SK-N-SH treated with all-trans-retinoic acid at 6 μM for 48 hours (cell line): ENCODE measurements around the gene ST6GALNAC3.
A peak's percentile ranks its signal among the peaks of the same experiment; 100 is the strongest.

Experiments used
- ATAC-seq: fragments of 200-7000 bp; cut with Tn5 transposase; 3 replicates; pipeline ENCODE4 v1.9.1; 2020; ENCODE audit warnings: mild to moderate bottlenecking, moderate library complexity
- ARNTL ChIP-seq: fragments of 450-650 bp; formaldehyde crosslinking; IDR thresholded peaks from 2 replicates; pipeline ENCODE4 v1.5.0; 2020; ENCODE audit warnings: low read depth, mild to moderate bottlenecking, moderate library complexity, borderline replicate concordance
- CSDC2 ChIP-seq: fragments of 250-450 bp; sonication (Bioruptor Pico); IDR thresholded peaks from 2 replicates; pipeline ENCODE4 v1.5.0; 2020; ENCODE audit warnings: mild to moderate bottlenecking, moderate library complexity
- ESRRG ChIP-seq: fragments of 250-450 bp; sonication (Bioruptor Pico); IDR thresholded peaks from 2 replicates; pipeline ENCODE4 v1.6.1; 2021; ENCODE audit warnings: mild to moderate bottlenecking
- GLIS3 ChIP-seq: fragments of 250-450 bp; sonication (Bioruptor Pico); IDR thresholded peaks from 2 replicates; pipeline ENCODE4 v1.5.0; 2020; ENCODE audit warnings: mild to moderate bottlenecking, moderate library complexity
- ISL1 ChIP-seq: fragments of 250-450 bp; sonication (Bioruptor Pico); IDR thresholded peaks from 2 replicates; pipeline ENCODE4 v2.1.2; 2022; ENCODE audit warnings: mild to moderate bottlenecking, moderate library complexity
- OSR1 ChIP-seq: fragments of 250-450 bp; sonication (Bioruptor Pico); IDR thresholded peaks from 2 replicates; pipeline ENCODE4 v1.8.0; 2022; ENCODE audit warnings: moderate library complexity, mild to moderate bottlenecking, inconsistent platforms
- PPARA ChIP-seq: fragments of 250-450 bp; sonication (Bioruptor Pico); IDR thresholded peaks from 2 replicates; pipeline ENCODE4 v1.5.0; 2020; ENCODE audit warnings: mild to moderate bottlenecking, borderline replicate concordance
- RARB ChIP-seq: fragments of 250-450 bp; sonication (Bioruptor Pico); IDR thresholded peaks from 2 replicates; pipeline ENCODE4 v1.8.0; 2021; ENCODE audit warnings: mild to moderate bottlenecking, moderate library complexity
- SNAI2 ChIP-seq: fragments of 250-450 bp; sonication (Bioruptor Pico); IDR thresholded peaks from 2 replicates; pipeline ENCODE4 v1.5.0; 2020; ENCODE audit warnings: mild to moderate bottlenecking, moderate library complexity
- TCF4 ChIP-seq: fragments of 250-450 bp; sonication (Bioruptor Pico); IDR thresholded peaks from 2 replicates; pipeline ENCODE4 v1.8.0; 2021; ENCODE audit warnings: mild to moderate bottlenecking, moderate library complexity, borderline replicate concordance
- TOX ChIP-seq: fragments of 250-450 bp; sonication (Bioruptor Pico); IDR thresholded peaks from 2 replicates; pipeline ENCODE4 v1.8.0; 2021; ENCODE audit warnings: mild to moderate bottlenecking, moderate library complexity, borderline replicate concordance
- ZC3H10 ChIP-seq: fragments of 250-450 bp; sonication (Bioruptor Pico); IDR thresholded peaks from 2 replicates; pipeline ENCODE4 v1.5.1; 2021; ENCODE audit warnings: mild to moderate bottlenecking, moderate library complexity
- ZFP3 ChIP-seq: fragments of 250-450 bp; sonication (Bioruptor Pico); IDR thresholded peaks from 2 replicates; pipeline ENCODE4 v1.5.0; 2020; ENCODE audit warnings: mild to moderate bottlenecking, moderate library complexity
- ZFP30 ChIP-seq: fragments of 450-650 bp; formaldehyde crosslinking; IDR thresholded peaks from 2 replicates; pipeline ENCODE4 v1.5.0; 2022; ENCODE audit warnings: mild to moderate bottlenecking, moderate library complexity
- ZNF565 ChIP-seq: fragments of 450-650 bp; formaldehyde crosslinking; conservative IDR thresholded peaks from 2 replicates; pipeline ENCODE4 v1.5.0; 2020; ENCODE audit warnings: low read depth, mild to moderate bottlenecking, moderate library complexity
- ZNF70 ChIP-seq: fragments of 450-650 bp; formaldehyde crosslinking; IDR thresholded peaks from 2 replicates; pipeline ENCODE4 v1.5.0; 2020; ENCODE audit warnings: mild to moderate bottlenecking, moderate library complexity
- ZNF8 ChIP-seq: fragments of 450-650 bp; formaldehyde crosslinking; IDR thresholded peaks from 2 replicates; pipeline ENCODE4 v1.5.0; 2020; ENCODE audit warnings: mild to moderate bottlenecking, moderate library complexity
- TF ChIP-seq, protein P1 (sequence below): fragments of 250-450 bp; sonication (Bioruptor Pico); IDR thresholded peaks from 2 replicates; pipeline ENCODE4 v1.8.0; 2020; ENCODE audit warnings: mild to moderate bottlenecking, moderate library complexity, borderline replicate concordance
- TF ChIP-seq, protein P2 (sequence below): fragments of 250-450 bp; sonication (Bioruptor Pico); IDR thresholded peaks from 2 replicates; pipeline ENCODE4 v1.5.1; 2020; ENCODE audit warnings: low read depth, mild to moderate bottlenecking, moderate library complexity
- TF ChIP-seq, protein P3 (sequence below): fragments of 250-450 bp; sonication (Bioruptor Pico); IDR thresholded peaks from 2 replicates; pipeline ENCODE4 v1.5.0; 2020; ENCODE audit warnings: mild to moderate bottlenecking, moderate library complexity

ST6GALNAC3 gene

DNA sequence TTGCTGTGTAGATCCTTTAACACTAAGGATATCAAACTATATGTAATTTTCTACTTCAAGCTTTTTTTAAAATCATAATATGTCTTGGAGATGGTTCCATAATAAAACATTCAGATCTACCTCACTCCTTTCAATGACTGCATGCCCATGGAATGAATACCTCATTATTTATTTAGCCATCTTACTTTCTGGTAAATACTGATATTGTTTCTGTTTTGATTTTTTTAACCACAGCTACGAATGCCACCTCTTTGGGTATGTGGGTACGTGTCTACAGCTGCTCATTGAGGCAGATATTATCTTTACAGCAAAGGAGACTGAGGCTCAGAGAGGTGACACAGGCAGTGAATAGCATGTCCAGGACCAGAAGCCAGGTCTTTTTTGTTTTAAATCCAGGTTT lies 215.7 kb downstream of the ST6GALNAC3 start:
- ATAC-seq, result peak; percentile 33; the same call in 2 of the 3 replicates
- TF ChIP-seq OSR1 (CRISPR knock-in tag) (no peak), CSDC2 (no peak), GLIS3 (CRISPR knock-in tag) (no peak), ZNF70 (no peak), ZFP3 (no peak), ZC3H10 (CRISPR knock-in tag) (no peak), ARNTL (no peak), ISL1 (CRISPR knock-in tag) (no peak), RARB (CRISPR knock-in tag) (no peak)

DNA sequence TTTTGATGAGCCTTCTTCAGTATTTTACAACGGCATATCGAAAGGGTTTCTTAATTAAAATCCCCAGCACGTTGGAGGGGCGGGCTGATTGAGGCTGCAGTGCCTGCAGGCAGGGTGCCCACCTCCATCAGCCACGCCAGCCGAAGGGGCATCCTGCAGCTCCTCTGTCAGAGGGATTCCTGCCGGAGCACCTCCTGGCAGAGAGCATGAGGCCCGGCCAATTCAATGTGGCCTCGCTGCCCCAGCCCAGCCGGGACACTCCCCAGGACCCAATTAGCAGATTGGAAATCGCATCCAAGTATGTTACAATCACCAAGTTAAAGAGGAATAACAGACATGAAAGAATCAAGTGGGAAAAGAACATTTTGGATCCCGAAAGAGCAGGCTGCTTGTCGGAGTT lies 216.6 kb downstream of the ST6GALNAC3 start:
- no peak for TF ChIP-seq PPARA (CRISPR knock-in tag)
- TF ChIP-seq ZNF565 (CRISPR knock-in tag), result no peak
- TF ChIP-seq CSDC2, result no peak
- TF ChIP-seq ZFP30, result no peak
- TF ChIP-seq ZC3H10 (CRISPR knock-in tag), result no peak
- no peak for TF ChIP-seq RARB (CRISPR knock-in tag)
- TF ChIP-seq, protein P1, sequence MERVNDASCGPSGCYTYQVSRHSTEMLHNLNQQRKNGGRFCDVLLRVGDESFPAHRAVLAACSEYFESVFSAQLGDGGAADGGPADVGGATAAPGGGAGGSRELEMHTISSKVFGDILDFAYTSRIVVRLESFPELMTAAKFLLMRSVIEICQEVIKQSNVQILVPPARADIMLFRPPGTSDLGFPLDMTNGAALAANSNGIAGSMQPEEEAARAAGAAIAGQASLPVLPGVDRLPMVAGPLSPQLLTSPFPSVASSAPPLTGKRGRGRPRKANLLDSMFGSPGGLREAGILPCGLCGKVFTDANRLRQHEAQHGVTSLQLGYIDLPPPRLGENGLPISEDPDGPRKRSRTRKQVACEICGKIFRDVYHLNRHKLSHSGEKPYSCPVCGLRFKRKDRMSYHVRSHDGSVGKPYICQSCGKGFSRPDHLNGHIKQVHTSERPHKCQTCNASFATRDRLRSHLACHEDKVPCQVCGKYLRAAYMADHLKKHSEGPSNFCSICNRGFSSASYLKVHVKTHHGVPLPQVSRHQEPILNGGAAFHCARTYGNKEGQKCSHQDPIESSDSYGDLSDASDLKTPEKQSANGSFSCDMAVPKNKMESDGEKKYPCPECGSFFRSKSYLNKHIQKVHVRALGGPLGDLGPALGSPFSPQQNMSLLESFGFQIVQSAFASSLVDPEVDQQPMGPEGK (CRISPR knock-in tag), result no peak
- no peak for ATAC-seq

DNA sequence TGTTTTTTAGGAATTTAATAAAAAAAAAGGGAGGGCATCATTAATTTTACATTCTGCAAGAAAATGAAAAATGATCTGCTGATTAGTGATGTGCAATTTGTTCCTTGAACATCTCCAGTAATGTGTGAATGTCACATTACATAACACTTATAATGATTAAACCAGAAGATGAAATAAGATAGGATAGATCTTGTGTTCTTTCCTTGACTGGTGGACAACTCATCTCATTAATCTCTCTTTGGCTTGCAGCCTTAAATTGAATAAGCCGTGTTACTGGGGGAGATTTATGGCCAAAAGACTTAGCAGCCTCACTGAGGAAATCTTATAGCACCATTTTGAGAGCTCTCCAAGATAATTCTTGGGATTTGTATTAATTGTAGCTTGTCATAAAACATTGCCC lies 217.2 kb downstream of the ST6GALNAC3 start:
- TF ChIP-seq ISL1 (CRISPR knock-in tag) (no peak), ZC3H10 (CRISPR knock-in tag) (0 out of 2 replicates have a peak, but pooled peaks have one; percentile 25)
- ATAC-seq, result no peak

DNA sequence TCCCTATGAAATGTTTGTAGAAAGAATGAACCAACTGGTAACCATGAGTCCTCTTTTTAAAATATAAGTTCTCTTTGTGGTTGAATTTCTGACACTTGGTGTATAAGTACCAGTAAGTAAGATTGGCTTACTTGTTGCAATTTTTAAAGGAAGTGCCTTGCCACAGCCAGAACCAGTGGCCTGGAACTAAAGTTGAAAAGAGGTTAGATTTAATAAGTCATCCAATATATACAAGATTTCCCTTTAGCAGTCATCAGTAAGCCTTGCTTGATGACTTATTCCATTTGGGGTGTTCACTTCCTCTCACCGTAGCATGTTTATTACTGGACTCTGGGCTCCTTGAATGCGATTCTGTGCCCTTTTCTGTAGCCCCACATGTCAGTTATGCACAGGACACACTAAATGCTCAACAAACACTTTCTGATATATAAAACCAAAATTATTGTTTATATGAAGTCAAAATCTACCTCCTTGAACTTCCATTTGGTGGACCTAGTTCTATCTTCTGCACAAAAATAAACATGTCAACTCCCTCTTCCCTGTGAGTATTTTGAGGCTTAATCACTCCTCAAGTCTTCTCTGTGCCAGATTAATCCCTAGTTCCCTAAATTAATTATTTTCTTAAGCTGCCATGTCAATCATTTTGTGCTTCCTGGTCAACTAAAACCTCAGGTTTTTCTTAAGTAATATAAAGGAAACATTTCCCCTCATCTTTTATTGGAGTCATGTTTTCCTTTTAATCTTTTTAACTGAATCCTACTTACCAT lies 218.1 kb downstream of the ST6GALNAC3 start:
- TF ChIP-seq PPARA (CRISPR knock-in tag) (no peak), ZFP30 (no peak), ARNTL (no peak), ZNF8 (CRISPR knock-in tag) (no peak), SNAI2 (CRISPR knock-in tag) (no peak), ZNF70 (no peak), OSR1 (CRISPR knock-in tag) (no peak), ISL1 (CRISPR knock-in tag) (no peak), TCF4 (CRISPR knock-in tag) (no peak), RARB (CRISPR knock-in tag) (no peak), GLIS3 (CRISPR knock-in tag) (no peak), TOX (CRISPR knock-in tag) (no peak), ZFP3 (no peak), ZC3H10 (CRISPR knock-in tag) (no peak), CSDC2 (no peak), ESRRG (CRISPR knock-in tag) (no peak)
- TF ChIP-seq, protein P2, sequence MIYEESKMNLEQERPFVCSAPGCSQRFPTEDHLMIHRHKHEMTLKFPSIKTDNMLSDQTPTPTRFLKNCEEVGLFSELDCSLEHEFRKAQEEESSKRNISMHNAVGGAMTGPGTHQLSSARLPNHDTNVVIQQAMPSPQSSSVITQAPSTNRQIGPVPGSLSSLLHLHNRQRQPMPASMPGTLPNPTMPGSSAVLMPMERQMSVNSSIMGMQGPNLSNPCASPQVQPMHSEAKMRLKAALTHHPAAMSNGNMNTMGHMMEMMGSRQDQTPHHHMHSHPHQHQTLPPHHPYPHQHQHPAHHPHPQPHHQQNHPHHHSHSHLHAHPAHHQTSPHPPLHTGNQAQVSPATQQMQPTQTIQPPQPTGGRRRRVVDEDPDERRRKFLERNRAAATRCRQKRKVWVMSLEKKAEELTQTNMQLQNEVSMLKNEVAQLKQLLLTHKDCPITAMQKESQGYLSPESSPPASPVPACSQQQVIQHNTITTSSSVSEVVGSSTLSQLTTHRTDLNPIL (CRISPR knock-in tag), result no peak
- TF ChIP-seq, protein P1 (CRISPR knock-in tag), result no peak
- TF ChIP-seq, protein P3, sequence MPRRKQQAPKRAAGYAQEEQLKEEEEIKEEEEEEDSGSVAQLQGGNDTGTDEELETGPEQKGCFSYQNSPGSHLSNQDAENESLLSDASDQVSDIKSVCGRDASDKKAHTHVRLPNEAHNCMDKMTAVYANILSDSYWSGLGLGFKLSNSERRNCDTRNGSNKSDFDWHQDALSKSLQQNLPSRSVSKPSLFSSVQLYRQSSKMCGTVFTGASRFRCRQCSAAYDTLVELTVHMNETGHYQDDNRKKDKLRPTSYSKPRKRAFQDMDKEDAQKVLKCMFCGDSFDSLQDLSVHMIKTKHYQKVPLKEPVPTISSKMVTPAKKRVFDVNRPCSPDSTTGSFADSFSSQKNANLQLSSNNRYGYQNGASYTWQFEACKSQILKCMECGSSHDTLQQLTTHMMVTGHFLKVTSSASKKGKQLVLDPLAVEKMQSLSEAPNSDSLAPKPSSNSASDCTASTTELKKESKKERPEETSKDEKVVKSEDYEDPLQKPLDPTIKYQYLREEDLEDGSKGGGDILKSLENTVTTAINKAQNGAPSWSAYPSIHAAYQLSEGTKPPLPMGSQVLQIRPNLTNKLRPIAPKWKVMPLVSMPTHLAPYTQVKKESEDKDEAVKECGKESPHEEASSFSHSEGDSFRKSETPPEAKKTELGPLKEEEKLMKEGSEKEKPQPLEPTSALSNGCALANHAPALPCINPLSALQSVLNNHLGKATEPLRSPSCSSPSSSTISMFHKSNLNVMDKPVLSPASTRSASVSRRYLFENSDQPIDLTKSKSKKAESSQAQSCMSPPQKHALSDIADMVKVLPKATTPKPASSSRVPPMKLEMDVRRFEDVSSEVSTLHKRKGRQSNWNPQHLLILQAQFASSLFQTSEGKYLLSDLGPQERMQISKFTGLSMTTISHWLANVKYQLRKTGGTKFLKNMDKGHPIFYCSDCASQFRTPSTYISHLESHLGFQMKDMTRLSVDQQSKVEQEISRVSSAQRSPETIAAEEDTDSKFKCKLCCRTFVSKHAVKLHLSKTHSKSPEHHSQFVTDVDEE (CRISPR knock-in tag), result no peak
- no peak for ATAC-seq
